Gastroesophageal sphincter (tissue), 3 donors: ENCODE data around the gene C1orf159.

Experiments
- POLR2A ChIP-seq, 2 donors: fragments of 450-650 bp; IDR thresholded peaks; one replicate each; pipeline ENCODE4 v1.6.1; 2017; ENCODE audit warnings: antibody characterized with exemption in 2 of 2, mild to moderate bottlenecking in 2 of 2, moderate library complexity in 1 of 2
- TF ChIP-seq, protein P1 (sequence below), 4 experiments: fragments of 200-600 bp in 2 of 4; fragments of 450-650 bp in 2 of 4; sonication (generic) in 1 of 4; IDR thresholded peaks; one replicate each; pipeline ENCODE4 v1.5.1; 2017 to 2019; ENCODE audit warnings: antibody characterized with exemption in 4 of 4, mild to moderate bottlenecking in 2 of 4, moderate library complexity in 2 of 4

DNA sequence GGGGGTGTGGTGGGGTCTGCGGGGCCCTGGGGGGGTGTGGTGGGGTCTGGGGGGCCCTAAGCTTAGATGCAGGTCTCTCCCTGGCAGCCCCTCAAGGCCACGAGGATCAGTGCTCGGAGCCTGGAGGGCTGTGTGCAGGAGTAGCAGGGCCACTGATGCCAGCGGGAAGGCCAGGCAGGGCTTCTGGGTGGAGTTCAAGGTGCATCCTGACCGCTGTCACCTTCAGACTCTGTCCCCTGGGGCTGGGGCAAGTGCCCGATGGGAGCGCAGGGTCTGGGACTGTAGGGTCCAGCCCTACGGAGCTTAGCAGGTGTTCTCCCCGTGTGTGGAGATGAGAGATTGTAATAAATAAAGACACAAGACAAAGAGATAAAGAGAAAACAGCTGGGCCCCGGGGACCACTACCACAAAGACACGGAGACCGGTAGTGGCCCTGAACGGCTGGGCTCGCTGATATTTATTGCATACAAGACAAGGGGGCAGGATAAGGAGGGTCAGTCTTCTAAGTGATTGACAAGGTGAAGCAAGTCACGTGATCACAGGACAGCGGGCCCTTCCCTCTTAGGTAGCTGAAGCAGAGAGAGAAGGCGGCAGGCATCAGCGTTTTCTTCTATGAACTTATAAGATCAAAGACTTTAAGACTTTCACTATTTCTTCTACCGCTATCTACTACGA, 50.5 kb downstream of the C1orf159 start:
- TF ChIP-seq, protein P1, sequence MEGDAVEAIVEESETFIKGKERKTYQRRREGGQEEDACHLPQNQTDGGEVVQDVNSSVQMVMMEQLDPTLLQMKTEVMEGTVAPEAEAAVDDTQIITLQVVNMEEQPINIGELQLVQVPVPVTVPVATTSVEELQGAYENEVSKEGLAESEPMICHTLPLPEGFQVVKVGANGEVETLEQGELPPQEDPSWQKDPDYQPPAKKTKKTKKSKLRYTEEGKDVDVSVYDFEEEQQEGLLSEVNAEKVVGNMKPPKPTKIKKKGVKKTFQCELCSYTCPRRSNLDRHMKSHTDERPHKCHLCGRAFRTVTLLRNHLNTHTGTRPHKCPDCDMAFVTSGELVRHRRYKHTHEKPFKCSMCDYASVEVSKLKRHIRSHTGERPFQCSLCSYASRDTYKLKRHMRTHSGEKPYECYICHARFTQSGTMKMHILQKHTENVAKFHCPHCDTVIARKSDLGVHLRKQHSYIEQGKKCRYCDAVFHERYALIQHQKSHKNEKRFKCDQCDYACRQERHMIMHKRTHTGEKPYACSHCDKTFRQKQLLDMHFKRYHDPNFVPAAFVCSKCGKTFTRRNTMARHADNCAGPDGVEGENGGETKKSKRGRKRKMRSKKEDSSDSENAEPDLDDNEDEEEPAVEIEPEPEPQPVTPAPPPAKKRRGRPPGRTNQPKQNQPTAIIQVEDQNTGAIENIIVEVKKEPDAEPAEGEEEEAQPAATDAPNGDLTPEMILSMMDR (IDR thresholded peaks at IDR 0.05), result no peak
- TF ChIP-seq POLR2A (IDR thresholded peaks at IDR 0.05), result no peak
